Measurements from ENCODE around the gene ASGR1.

GRCh38 chr17:7207120-7208001 lies 28.2 kb upstream of the ASGR1 start:
- no peak for TF ChIP-seq CTCF (IDR thresholded peaks at IDR 0.05)
- no peak for TF ChIP-seq POLR2AphosphoS5 (IDR thresholded peaks at IDR 0.05; ENCODE audit: insufficient read depth in 1 of 2, low read depth in 1 of 2)
